SK-N-SH (cell line): ENCODE measurements around the gene ABHD16B. TPM values are rescaled to one million over a fixed set of nuclear protein-coding genes. Genes with fewer than 3 reads are reported as not detected.

ENCODE experiments used
- CTCF ChIA-PET: fragments of 300-600, 350-600 bp; formaldehyde crosslinking; extraction: SDS; loops from one replicate; lab custom pipeline; 2021; lab: Yijun Ruan, JAX
- POLR2A ChIA-PET: fragments of 350-600 bp; sonication (Branson Sonifier 250); formaldehyde crosslinking; extraction: SDS; loops from one replicate; lab custom pipeline; 2020; ENCODE audit warnings: antibody characterized with exemption, inconsistent platforms; lab: Yijun Ruan, JAX
- DNase-seq: peaks from one replicate; pipeline ENCODE4 v3.0.0; 2012
- H2AFZ ChIP-seq: fragments of 200-600 bp; sonication (generic); 2 replicates; pipeline ENCODE4 v1.8.1; 2016; ENCODE audit warnings: antibody characterized with exemption, mild to moderate bottlenecking, low read depth
- H3F3A ChIP-seq: fragments of 200-600 bp; sonication (generic); replicated peaks from 2 replicates; pipeline ENCODE3; 2016; ENCODE audit warnings: antibody characterized with exemption, mild to moderate bottlenecking; ENCODE audit not compliant: insufficient read depth
- H3K27ac ChIP-seq, 2 experiments: fragments of 200-500 bp in 1 of 2; fragments of 200-600 bp in 1 of 2; sonication (Bioruptor generic) in 1 of 2; sonication (generic), shearing (Covaris generic) in 1 of 2; 2 replicates each; pipeline versions ENCODE4 v1.5.1 to v1.6.1; 2014 to 2016; ENCODE audit warnings: low read depth in 2 of 2, inconsistent platforms in 1 of 2, low read length in 1 of 2, mild to moderate bottlenecking in 1 of 2, mixed read lengths in 1 of 2
- H3K27me3 ChIP-seq: fragments of 200-600 bp; sonication (generic), shearing (Covaris generic); 2 replicates; pipeline ENCODE4 v1.6.1; 2016; ENCODE audit warnings: mixed run types; ENCODE audit not compliant: insufficient read depth
- H3K36me3 ChIP-seq, 2 experiments: fragments of 200-500 bp in 1 of 2; fragments of 200-600 bp in 1 of 2; sonication (Bioruptor generic) in 1 of 2; sonication (generic) in 1 of 2; replicated peaks in 1 of 2; 2 replicates each; pipeline versions ENCODE3 to v1.5.1; 2014 to 2016; ENCODE audit warnings: low read length in 1 of 2, mild to moderate bottlenecking in 1 of 2; ENCODE audit not compliant: insufficient read depth in 2 of 2, control insufficient read depth in 1 of 2
- H3K4me1 ChIP-seq, 2 experiments: fragments of 200-500 bp in 1 of 2; fragments of 200-600 bp in 1 of 2; sonication (Bioruptor generic) in 1 of 2; sonication (generic), shearing (Covaris generic) in 1 of 2; 2 replicates each; pipeline versions ENCODE4 v1.5.1 to v1.6.1; 2014 to 2016; ENCODE audit warnings: low read depth in 1 of 2, low read length in 1 of 2, mixed run types in 1 of 2; ENCODE audit not compliant: insufficient read depth in 2 of 2, control insufficient read depth in 1 of 2
- H3K4me2 ChIP-seq: fragments of 200-600 bp; sonication (generic), shearing (Covaris generic); 2 replicates; pipeline ENCODE4 v1.6.1; 2017; ENCODE audit warnings: mixed run types
- H3K4me3 ChIP-seq, 2 experiments: fragments of 200-500 bp in 1 of 2; fragments of 200-600 bp in 1 of 2; sonication (Bioruptor generic) in 1 of 2; sonication (generic), shearing (Covaris generic) in 1 of 2; 2 replicates each; pipeline versions ENCODE4 v1.5.1 to v1.8.1; 2014 to 2016; ENCODE audit warnings: low read depth in 2 of 2, inconsistent platforms in 1 of 2, low read length in 1 of 2, mild to moderate bottlenecking in 1 of 2, mixed read lengths in 1 of 2, moderate library complexity in 1 of 2
- H3K79me2 ChIP-seq: fragments of 200-600 bp; sonication (generic); 2 replicates; pipeline ENCODE4 v1.8.1; 2017; ENCODE audit warnings: mild to moderate bottlenecking; ENCODE audit not compliant: insufficient read depth
- H3K9ac ChIP-seq: fragments of 200-600 bp; sonication (generic); 2 replicates; pipeline ENCODE4 v1.6.1; 2017; ENCODE audit warnings: mixed run types
- H3K9me2 ChIP-seq: fragments of 200-600 bp; sonication (generic); 2 replicates; pipeline ENCODE4 v1.6.1; 2017; ENCODE audit warnings: mixed run types
- H3K9me3 ChIP-seq: fragments of 200-600 bp; sonication (generic); 2 replicates; pipeline ENCODE4 v1.6.1; 2017; ENCODE audit warnings: mixed run types, mild to moderate bottlenecking, moderate library complexity
- H4K20me1 ChIP-seq: fragments of 200-600 bp; sonication (generic); 2 replicates; pipeline ENCODE4 v1.6.1; 2017; ENCODE audit warnings: mild to moderate bottlenecking, mixed run types; ENCODE audit not compliant: insufficient read depth
- CHD2 ChIP-seq: fragments of 150-350 bp; IDR thresholded peaks from 2 replicates; pipeline ENCODE4 v1.6.1; 2018; ENCODE audit warnings: low read length; ENCODE audit not compliant: partially characterized antibody
- CTCF ChIP-seq: fragments of 200-600 bp; sonication (generic); IDR thresholded peaks from 2 replicates; pipeline ENCODE4 v1.6.1; 2017; ENCODE audit warnings: antibody characterized with exemption, mild to moderate bottlenecking, moderate library complexity
- ELF1 ChIP-seq: IDR thresholded peaks from 2 replicates; pipeline ENCODE4 v1.4.0; 2012
- EP300 ChIP-seq, 2 experiments: IDR thresholded peaks; 2 replicates each; pipeline versions ENCODE4 v1.4.0 to v1.6.1; 2012; ENCODE audit warnings: borderline replicate concordance in 1 of 2, low read depth in 1 of 2, low read length in 1 of 2
- FOSL2 ChIP-seq: IDR thresholded peaks from 2 replicates; pipeline ENCODE4 v1.4.0; 2012; ENCODE audit warnings: low read depth, mild to moderate bottlenecking, moderate library complexity, borderline replicate concordance
- FOXM1 ChIP-seq: IDR thresholded peaks from 2 replicates; pipeline ENCODE4 v1.4.0; 2012; ENCODE audit warnings: low read depth, mild to moderate bottlenecking
- GABPA ChIP-seq: IDR thresholded peaks from 2 replicates; pipeline ENCODE4 v1.4.0; 2012; ENCODE audit warnings: low read depth, mild to moderate bottlenecking
- IRF3 ChIP-seq: fragments of 150-350 bp; IDR thresholded peaks from 2 replicates; pipeline ENCODE4 v1.6.1; 2016; ENCODE audit warnings: mild to moderate bottlenecking, low read depth, low read length
- MXI1 ChIP-seq: IDR thresholded peaks from 2 replicates; pipeline ENCODE4 v1.6.1; 2012; ENCODE audit warnings: mild to moderate bottlenecking, low read depth, low read length, improper control_type of control experiment
- POLR2AphosphoS5 ChIP-seq: IDR thresholded peaks from 2 replicates; pipeline ENCODE4 v1.6.1; 2012; ENCODE audit warnings: low read depth, low read length
- RCOR1 ChIP-seq: fragments of 150-350 bp; IDR thresholded peaks from 2 replicates; pipeline ENCODE4 v1.6.1; 2017; ENCODE audit warnings: antibody characterized with exemption, low read length
- RFX5 ChIP-seq: IDR thresholded peaks from 2 replicates; pipeline ENCODE4 v1.6.1; 2012; ENCODE audit warnings: mild to moderate bottlenecking, improper control_type of control experiment, low read length
- SIN3A ChIP-seq: IDR thresholded peaks from 2 replicates; pipeline ENCODE4 v1.6.1; 2012; ENCODE audit warnings: low read depth, mild to moderate bottlenecking, low read length, moderate library complexity, borderline replicate concordance
- SMC3 ChIP-seq: IDR thresholded peaks from 2 replicates; pipeline ENCODE4 v1.6.1; 2012; ENCODE audit warnings: low read depth, low read length, improper control_type of control experiment
- TAF1 ChIP-seq: IDR thresholded peaks from 2 replicates; pipeline ENCODE4 v1.6.1; 2012; ENCODE audit warnings: low read depth, mild to moderate bottlenecking, low read length, moderate library complexity, borderline replicate concordance
- USF2 ChIP-seq: fragments of 150-350 bp; IDR thresholded peaks from 2 replicates; pipeline ENCODE4 v1.6.1; 2017; ENCODE audit warnings: antibody characterized with exemption, low read length, low read depth, borderline replicate concordance
- WGBS: methylation state at CpG from one replicate; pipeline ENCODE4 v1.1.6; 2017; ENCODE audit warnings: low lambda C conversion rate; 5-methylcytosine and 5-hydroxymethylcytosine counted together
- polyA plus RNA-seq, 3 experiments: library from polyadenylated mRNA; depleted of rRNA; stranded (reverse); fragments of >200 nt; gene quantifications; 2 replicates each; pipeline ENCODE4 v1.2.3, GENCODE V29; 2012

ABHD16B gene
- polyA plus RNA-seq, 1 of the 3 experiments (the other 2 are of a cell fraction), result not detected

- Histone ChIP-seq H3K4me2 (no peak overlapping the region), H3K27ac (no peak overlapping the region), H3K4me3 (no peak overlapping the region), H3K36me3 (no peaks in the 10 kb centered on the region), H4K20me1 (peaks cover 78% of the 10 kb centered on the region), H3K79me2 (peaks cover 87% of the 10 kb centered on the region), H3K9me2 (no peaks in the 10 kb centered on the region), H3K9ac (no peak overlapping the region), H3F3A (peaks cover 3% of the 10 kb centered on the region), H2AFZ (no peak overlapping the region)
- WGBS, result 95% methylated on average over 10 of the region's 10 CpGs
- CTCF ChIA-PET, result no interaction called here
- TF ChIP-seq CTCF (no peak), FOXM1 (no peak), SIN3A (no peak), FOSL2 (no peak), POLR2AphosphoS5 (no peak), RCOR1 (no peak), USF2 (no peak), IRF3 (no peak), EP300 (IDR thresholded peaks at IDR 0.05; ENCODE audit: borderline replicate concordance in 1 of 2, low read depth in 1 of 2, low read length in 1 of 2) (no peak), GABPA (no peak), TAF1 (no peak), ELF1 (no peak), RFX5 (no peak), MXI1 (no peak), SMC3 (no peak), CHD2 (no peak)
- TF ChIP-seq, all 33 proteins: peak for 0
- Histone ChIP-seq H3K27me3 (no peaks in the 10 kb centered on the region), H3K9me3 (no peaks in the 10 kb centered on the region), H3K4me1 (peaks cover 7 to 14% of the 10 kb centered on the region in 2 experiments; a peak in 3 of 4 replicates)
- POLR2A ChIA-PET, result no interaction called here
- no peak for DNase-seq
Observed at GRCh38 chr20:63898882-63899558, 37.7 kb downstream of the ABHD16B start.
